Retinal pigment epithelial cell (primary cell): ENCODE results near the gene GUCA2A.

Experiments used
- DNase-seq: peaks from one replicate; pipeline ENCODE4 v3.0.0-alpha.2; 2010; ENCODE audit warnings: low read depth
- H3K4me3 ChIP-seq: 2 replicates; pipeline ENCODE4 v1.5.1; 2011; ENCODE audit warnings: mild to moderate bottlenecking, low read length, control low read depth, moderate library complexity
- TF ChIP-seq, protein P1 (sequence below): conservative IDR thresholded peaks from 2 replicates; pipeline ENCODE4 v1.5.1; 2011; ENCODE audit warnings: low read depth, low read length, control low read depth, inconsistent platforms

Gene GUCA2A

GRCh38 chr1:42145389-42145716 lies 19.2 kb downstream of the GUCA2A start:
- DNase-seq = no peak
- H3K4me3 ChIP-seq = no peak overlapping the region
- TF ChIP-seq, protein P1, sequence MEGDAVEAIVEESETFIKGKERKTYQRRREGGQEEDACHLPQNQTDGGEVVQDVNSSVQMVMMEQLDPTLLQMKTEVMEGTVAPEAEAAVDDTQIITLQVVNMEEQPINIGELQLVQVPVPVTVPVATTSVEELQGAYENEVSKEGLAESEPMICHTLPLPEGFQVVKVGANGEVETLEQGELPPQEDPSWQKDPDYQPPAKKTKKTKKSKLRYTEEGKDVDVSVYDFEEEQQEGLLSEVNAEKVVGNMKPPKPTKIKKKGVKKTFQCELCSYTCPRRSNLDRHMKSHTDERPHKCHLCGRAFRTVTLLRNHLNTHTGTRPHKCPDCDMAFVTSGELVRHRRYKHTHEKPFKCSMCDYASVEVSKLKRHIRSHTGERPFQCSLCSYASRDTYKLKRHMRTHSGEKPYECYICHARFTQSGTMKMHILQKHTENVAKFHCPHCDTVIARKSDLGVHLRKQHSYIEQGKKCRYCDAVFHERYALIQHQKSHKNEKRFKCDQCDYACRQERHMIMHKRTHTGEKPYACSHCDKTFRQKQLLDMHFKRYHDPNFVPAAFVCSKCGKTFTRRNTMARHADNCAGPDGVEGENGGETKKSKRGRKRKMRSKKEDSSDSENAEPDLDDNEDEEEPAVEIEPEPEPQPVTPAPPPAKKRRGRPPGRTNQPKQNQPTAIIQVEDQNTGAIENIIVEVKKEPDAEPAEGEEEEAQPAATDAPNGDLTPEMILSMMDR = no peak

GRCh38 chr1:42144711-42145388 lies 19.7 kb downstream of the GUCA2A start:
- no peak for DNase-seq
- TF ChIP-seq, protein P1 = no peak
- H3K4me3 ChIP-seq = no peak overlapping the region

GRCh38 chr1:42143896-42144710 lies 20.4 kb downstream of the GUCA2A start:
- no peak overlapping the region for H3K4me3 ChIP-seq

DNA sequence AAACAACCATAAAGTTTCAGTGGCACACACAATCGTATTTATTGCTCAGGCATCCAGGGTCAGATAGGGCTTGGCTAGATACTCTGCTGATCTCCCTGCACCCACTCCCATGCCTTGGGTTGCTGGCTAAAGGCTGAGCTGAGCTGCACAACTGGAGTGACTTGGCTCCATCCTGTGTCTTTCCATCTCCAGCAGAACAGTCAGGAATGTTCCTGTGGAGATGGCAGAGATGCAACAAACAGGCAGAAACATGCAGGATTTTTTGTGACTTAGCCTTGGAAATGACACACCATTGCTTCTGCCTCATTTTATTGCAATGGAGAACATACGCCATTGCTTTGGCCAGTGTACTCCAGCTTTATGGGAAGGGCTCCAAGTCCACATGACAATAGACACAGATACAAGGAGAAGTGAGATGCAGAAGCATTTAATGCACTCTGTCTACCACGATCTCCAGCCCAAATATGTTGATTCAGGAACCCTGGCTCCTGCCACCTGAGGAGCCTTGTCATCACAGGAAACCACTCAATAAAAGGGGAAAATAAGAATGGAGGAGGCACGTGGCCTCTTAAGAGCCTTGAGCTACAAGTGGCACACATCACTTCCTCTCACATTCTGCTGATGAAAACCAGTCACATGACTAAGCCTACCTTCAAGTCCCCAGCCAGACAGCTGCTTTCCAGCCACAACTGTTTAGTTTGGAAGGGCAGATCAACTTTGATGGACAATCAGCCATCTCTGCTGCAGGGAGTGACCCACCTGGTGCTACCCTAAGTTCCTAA lies 21.5 kb downstream of the GUCA2A start:
- no peak overlapping the region for H3K4me3 ChIP-seq
- TF ChIP-seq, protein P1 = no peak
- no peak for DNase-seq

More at GRCh38 chr1:42143896-42144710, 20.4 kb downstream of the GUCA2A start:
- TF ChIP-seq, protein P1 = no peak
- no peak for DNase-seq

DNA sequence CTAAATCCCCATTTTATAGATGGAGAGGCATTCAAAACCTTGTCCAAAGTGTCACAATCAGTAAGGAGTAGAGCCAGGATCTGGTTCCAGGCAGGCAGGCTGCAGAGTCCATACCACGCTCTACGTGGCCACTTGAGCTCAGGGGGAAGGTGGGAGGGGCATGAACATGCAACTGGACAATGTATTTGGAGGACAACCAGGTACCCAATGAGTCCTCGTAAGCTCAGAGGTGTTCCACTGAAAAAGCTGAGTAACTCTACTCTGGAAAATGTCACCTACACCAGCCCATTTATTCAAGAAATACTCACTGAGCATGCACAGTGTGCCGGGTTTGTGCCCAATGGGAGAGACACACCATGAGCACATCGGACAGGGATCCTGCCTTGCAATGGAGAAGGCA lies 22.6 kb downstream of the GUCA2A start:
- no peak for DNase-seq
- TF ChIP-seq, protein P1 = no peak
- H3K4me3 ChIP-seq = no peak overlapping the region

DNA sequence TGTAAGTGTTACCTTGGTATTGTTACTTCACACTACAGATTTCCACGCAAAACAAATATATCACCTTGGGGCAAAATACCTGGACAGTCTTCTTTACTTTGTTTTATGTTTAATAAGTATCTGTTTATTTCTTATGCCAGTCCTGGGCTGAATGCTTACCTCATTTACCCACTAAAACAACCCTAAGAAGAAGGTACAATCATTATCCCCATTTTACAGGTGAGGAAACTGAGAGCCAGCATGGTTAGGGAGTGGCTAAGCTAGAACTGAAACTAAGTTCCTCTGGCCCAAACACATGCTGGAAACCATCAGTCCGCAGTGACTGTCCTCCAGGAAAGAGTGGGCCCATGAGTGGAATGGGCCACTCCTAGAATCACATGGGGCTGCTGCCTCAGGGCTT lies 24.4 kb downstream of the GUCA2A start:
- no peak overlapping the region for H3K4me3 ChIP-seq
- TF ChIP-seq, protein P1 = no peak
- no peak for DNase-seq
